Measurements from ENCODE around the gene ERICH3.

ERICH3 gene

GRCh38 chr1:74586253-74586897, 87.2 kb downstream of the ERICH3 start:
- no peak for DNase-seq

GRCh38 chr1:74584185-74584584, 89.4 kb downstream of the ERICH3 start:
- DNase-seq, result no peak

GRCh38 chr1:74583397-74583796, 90.2 kb downstream of the ERICH3 start:
- no peak for DNase-seq

- no peak for DNase-seq
Observed at GRCh38 chr1:74579425-74579824, 94.2 kb downstream of the ERICH3 start.

- DNase-seq, result no peak
Observed at GRCh38 chr1:74578101-74578500, 95.5 kb downstream of the ERICH3 start.

- DNase-seq, result no peak
Observed at GRCh38 chr1:74571891-74572290, 101.7 kb downstream of the ERICH3 start.

GRCh38 chr1:74571493-74571800, 102.1 kb downstream of the ERICH3 start:
- DNase-seq, result no peak

- DNase-seq, result no peak
Observed at GRCh38 chr1:74570797-74571492, 102.6 kb downstream of the ERICH3 start.

GRCh38 chr1:74549932-74550331, 123.7 kb downstream of the ERICH3 start:
- no peak for DNase-seq

GRCh38 chr1:74548961-74549750, 124.4 kb downstream of the ERICH3 start:
- no peak for DNase-seq

- DNase-seq, result no peak
Observed at GRCh38 chr1:74545821-74546220, 127.8 kb downstream of the ERICH3 start.

GRCh38 chr1:74534241-74534640, 139.4 kb downstream of the ERICH3 start:
- no peak for DNase-seq

- no peak for DNase-seq
Observed at GRCh38 chr1:74531796-74532195, 141.8 kb downstream of the ERICH3 start.

- no peak for DNase-seq
Observed at GRCh38 chr1:74530892-74531291, 142.7 kb downstream of the ERICH3 start.

GRCh38 chr1:74528123-74528522, 145.5 kb downstream of the ERICH3 start:
- no peak for DNase-seq

- DNase-seq, result no peak
Observed at GRCh38 chr1:74526708-74527107, 146.9 kb downstream of the ERICH3 start.

GRCh38 chr1:74523873-74524480, 149.6 kb downstream of the ERICH3 start:
- DNase-seq, result no peak

GRCh38 chr1:74522148-74522547, 151.4 kb downstream of the ERICH3 start:
- no peak for DNase-seq
